Stimulated activated CD4-positive, alpha-beta T cell treated with anti-CD3 and anti-CD28 coated beads, Interleukin-15, amount 100 ng/mL, for 1 hour (primary cell): Measurements from ENCODE around the gene FOLR1.
"Not testable (repeated sequence)": the region's sequence is repeated elsewhere in the genome, so short reads cannot be mapped to it uniquely, and the experiment has no call there.

Source experiments
- DNase-seq, 2 donors: peaks; one replicate each; pipeline ENCODE4 v3.0.0-alpha.2; 2020; ENCODE audit warnings: low read depth in 1 of 2, low spot score in 1 of 2

The FOLR1 gene

DNA sequence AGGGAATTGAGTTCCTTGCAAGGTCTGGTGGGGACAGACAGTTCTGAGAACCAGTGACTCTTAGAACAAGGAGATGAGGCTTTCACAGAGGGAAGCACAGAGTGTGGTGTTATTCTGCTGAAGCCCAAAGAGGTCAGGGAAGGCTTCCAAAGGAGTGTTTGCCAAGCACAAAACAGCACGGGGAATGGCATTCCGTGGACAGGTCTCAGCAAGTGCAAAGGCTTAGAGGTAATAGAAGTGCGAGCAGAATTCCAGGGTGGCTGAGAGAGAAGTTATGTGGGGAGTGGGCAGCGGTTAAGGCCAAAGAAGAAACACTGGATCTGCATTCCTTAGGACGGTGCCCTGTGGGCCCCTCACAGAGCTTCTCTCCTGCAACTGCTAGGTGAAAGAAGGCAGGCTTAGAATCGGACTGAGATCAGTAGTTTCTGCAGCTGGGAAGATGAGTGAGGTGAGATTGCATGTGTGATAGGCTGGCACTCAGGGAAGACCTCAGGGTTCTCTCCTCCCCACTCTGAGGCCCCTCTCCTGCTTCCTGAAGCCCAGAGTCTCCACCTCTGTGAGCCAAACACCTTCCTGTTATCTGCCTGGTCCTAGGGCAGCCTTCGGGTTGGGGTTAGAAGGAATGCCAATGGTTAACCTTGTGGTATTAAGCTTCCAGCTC is 10.9 kb upstream of the FOLR1 start:
- DNase-seq = not testable (repeated sequence)

DNA sequence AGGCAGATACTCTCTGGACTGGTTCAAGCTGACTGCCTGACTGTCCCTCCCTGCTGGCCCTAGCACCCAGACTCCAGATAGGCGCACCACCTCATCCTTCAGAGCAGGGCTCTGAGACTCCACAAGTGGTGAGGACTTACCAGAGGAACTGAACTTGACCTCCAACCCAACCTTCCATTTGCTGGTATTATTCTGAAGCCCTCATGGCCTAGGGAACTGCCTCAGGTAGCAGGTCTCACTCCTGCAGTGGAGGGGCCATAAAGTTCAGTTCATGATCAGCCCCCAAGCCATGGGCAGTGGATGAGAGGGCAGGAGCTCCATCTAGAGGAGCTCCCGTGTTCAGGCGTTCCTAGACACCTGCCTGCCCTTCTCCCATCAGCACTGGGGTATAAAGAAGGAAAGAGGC is 10.4 kb upstream of the FOLR1 start:
- not testable (repeated sequence) for DNase-seq

- DNase-seq = no peak
Measured at GRCh38 chr11:72188267-72188666, 3.7 kb upstream of the FOLR1 start.

DNA sequence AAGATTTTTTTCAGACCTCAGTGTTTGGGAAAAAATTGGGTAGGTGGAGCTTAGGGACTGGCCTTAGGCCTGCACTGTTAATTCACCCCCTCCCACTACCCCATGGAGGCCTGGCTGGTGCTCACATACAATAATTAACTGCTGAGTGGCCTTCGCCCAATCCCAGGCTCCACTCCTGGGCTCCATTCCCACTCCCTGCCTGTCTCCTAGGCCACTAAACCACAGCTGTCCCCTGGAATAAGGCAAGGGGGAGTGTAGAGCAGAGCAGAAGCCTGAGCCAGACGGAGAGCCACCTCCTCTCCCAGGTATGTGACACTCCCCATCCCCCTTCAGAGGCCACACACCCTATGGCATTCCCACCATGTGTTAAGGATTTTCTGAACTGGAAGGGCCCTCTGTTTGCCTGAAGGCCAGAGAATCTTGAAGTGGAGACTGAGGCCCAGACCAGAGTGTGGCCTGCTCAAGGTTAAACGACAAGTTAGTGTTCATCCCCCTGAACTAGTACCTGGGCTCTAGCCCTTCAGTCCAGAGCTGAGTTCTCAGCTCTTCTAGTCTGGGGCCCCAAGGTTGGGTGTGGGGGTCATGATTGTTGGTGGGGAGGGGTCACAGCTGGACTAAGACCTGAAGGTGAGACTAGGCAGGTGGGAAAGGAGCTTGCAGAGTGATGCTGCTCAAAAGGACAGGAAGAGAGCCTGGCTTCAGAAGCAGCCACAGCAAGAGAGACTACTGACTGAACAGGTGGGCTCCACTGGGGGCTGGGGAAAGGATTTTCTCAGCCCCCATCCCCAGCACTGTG is 2.3 kb upstream of the FOLR1 start:
- DNase-seq = no peak

GRCh38 chr11:72190631-72191071 is 1.3 kb upstream of the FOLR1 start:
- no peak for DNase-seq

DNA sequence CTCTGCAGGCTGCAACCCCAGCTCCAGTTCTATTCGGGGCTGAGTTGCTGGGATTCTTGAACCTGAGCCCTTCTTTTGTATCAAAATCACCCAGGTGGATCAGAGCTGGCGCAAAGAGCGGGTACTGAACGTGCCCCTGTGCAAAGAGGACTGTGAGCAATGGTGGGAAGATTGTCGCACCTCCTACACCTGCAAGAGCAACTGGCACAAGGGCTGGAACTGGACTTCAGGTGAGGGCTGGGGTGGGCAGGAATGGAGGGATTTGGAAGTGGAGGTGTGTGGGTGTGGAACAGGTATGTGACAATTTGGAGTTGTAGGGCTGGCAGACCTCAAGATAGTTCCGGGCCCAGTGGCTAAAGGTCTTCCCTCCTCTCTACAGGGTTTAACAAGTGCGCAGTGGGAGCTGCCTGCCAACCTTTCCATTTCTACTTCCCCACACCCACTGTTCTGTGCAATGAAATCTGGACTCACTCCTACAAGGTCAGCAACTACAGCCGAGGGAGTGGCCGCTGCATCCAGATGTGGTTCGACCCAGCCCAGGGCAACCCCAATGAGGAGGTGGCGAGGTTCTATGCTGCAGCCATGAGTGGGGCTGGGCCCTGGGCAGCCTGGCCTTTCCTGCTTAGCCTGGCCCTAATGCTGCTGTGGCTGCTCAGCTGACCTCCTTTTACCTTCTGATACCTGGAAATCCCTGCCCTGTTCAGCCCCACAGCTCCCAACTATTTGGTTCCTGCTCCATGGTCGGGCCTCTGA is 3.8 kb downstream of the FOLR1 start:
- DNase-seq = no peak

GRCh38 chr11:72201445-72201844 is 9.5 kb downstream of the FOLR1 start:
- DNase-seq = not testable (repeated sequence)

DNA sequence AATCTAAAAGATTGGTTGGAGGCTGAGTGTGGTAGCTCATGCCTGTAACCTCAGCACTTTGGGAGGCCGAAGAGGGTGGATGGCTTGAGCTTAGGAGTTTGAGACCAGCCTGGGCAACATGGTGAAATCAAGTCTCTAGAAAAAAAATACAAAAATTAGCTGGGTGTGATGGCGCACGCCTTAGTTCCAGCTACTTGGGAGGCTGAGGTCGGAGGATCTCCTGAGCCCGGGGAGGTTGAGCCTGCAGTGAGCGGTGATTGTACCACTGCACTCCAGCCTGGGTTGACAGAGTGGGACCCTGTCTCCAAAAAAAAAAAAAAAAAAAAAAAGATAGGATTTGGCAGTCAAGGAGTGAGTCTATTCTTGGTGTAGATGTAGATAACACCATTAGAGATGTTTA is 10.6 kb downstream of the FOLR1 start:
- DNase-seq = no peak

- DNase-seq = no peak
Measured at GRCh38 chr11:72203163-72203562, 11.2 kb downstream of the FOLR1 start.

- DNase-seq = no peak
Measured at GRCh38 chr11:72204886-72205285, 12.9 kb downstream of the FOLR1 start.

GRCh38 chr11:72206794-72207193 is 14.9 kb downstream of the FOLR1 start:
- DNase-seq = not testable (repeated sequence)

GRCh38 chr11:72208281-72208680 is 16.3 kb downstream of the FOLR1 start:
- no peak for DNase-seq

- DNase-seq = no peak
Measured at GRCh38 chr11:72209101-72209500, 17.2 kb downstream of the FOLR1 start.

- DNase-seq = no peak
Measured at GRCh38 chr11:72216638-72217037, 24.7 kb downstream of the FOLR1 start, which contains the start of gene FOLR2. TSS of gene FOLR2 (plus strand) at chr11:72216794. CDS start at chr11:72218585, 1,791 bp downstream.

- no peak for DNase-seq
Measured at GRCh38 chr11:72217841-72218240, 25.9 kb downstream of the FOLR1 start.

DNA sequence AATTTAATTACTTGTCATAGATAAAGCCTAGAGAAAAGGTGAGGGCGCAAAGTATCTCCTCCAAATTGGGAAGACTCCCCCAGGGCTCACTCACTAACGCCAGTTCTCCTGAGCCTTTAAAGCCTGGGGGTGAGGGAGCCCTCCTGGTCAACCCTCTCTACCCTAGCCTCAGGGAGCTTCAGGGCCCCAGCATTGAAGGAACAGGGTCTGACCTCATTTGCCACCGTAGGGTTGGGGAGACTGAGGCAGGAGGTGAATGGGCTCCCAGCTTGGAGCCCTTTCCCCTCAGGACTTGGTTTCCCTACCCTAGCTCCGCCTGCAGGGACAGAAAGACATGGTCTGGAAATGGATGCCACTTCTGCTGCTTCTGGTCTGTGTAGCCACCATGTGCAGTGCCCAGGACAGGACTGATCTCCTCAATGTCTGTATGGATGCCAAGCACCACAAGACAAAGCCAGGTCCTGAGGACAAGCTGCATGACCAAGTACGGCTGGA is 26.4 kb downstream of the FOLR1 start:
- DNase-seq = no peak

DNA sequence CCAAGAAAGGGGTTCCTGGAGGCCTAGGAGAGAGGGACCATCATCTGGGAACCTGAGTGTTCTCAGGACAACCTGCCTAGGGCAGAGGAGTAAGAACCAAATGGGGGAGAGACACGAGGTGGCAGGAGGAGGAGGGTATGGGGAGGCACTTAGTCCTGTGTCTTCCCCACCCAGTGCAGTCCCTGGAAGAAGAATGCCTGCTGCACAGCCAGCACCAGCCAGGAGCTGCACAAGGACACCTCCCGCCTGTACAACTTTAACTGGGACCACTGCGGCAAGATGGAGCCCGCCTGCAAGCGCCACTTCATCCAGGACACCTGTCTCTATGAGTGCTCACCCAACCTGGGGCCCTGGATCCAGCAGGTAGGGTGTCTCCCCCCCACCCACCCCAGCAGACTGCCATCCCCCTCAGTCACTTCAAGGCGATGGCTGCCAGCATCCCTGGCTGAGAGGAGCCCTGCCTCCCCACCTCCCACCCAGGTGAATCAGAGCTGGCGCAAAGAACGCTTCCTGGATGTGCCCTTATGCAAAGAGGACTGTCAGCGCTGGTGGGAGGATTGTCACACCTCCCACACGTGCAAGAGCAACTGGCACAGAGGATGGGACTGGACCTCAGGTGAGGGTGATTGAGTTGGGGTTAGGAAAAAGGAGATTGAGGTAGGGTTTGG is 28.9 kb downstream of the FOLR1 start:
- no peak for DNase-seq

- DNase-seq = no peak
Measured at GRCh38 chr11:72221386-72222075, 29.6 kb downstream of the FOLR1 start.

DNA sequence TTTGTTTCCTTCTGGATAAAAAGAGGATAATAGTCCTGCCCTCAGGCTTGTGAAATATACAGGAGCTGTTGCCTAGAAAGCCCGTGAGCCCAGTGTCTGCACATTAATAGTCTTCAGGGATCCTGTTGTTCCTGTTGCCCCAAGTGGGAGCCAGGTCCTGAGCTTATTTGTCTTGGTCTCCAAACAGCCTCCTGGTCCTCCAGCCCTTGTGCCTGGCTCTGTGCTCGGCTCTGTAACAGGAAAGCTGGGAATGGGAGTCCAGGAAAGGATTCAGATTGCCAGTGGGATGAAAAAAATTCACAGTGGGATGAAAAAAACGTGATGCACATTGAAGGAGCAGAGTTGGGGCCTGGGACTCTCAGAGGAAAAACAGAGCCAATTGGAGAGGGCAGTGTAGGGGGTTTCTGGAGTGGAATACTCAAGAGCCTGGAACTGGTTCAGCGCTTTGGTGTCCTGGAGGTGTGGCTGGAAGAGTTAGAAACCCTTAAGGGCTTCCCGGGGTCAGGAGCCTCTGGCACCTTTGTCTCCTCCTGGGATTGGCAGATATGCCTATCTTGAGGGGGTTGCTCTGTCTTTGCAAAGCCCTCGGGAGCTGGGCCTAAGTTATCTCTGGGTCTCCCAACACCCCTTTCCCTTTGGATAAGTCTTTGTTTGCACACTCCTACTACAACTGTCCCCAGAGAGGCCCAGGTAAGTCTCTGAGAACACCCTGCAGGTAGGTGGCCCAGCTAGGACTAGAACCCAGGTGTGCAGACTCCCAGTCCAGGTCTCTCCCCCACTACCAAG is 30.4 kb downstream of the FOLR1 start:
- no peak for DNase-seq
